Measurements from ENCODE around the gene POU4F3. TPM values are rescaled to one million over a fixed set of nuclear protein-coding genes. Genes with fewer than 3 reads are reported as not detected.

POU4F3 gene
- total RNA-seq, 1 experiment from 2014 or later = 0.15 TPM

DNA sequence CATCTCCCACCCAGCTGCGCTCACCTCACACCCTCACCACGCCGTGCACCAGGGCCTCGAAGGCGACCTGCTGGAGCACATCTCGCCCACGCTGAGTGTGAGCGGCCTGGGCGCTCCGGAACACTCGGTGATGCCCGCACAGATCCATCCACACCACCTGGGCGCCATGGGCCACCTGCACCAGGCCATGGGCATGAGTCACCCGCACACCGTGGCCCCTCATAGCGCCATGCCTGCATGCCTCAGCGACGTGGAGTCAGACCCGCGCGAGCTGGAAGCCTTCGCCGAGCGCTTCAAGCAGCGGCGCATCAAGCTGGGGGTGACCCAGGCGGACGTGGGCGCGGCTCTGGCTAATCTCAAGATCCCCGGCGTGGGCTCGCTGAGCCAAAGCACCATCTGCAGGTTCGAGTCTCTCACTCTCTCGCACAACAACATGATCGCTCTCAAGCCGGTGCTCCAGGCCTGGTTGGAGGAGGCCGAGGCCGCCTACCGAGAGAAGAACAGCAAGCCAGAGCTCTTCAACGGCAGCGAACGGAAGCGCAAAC lies 1.1 kb downstream of the POU4F3 start:
- TF ChIP-seq TCF7L2 (IDR thresholded peaks at IDR 0.05; ENCODE audit: borderline replicate concordance, extremely low read depth, insufficient read depth, insufficient read length) (no peak), SP1 (IDR thresholded peaks at IDR 0.05; ENCODE audit: low read depth) (no peak), JUND (IDR thresholded peaks at IDR 0.05) (no peak), YY1 (IDR thresholded peaks at IDR 0.05; ENCODE audit: extremely low read depth, insufficient replicate concordance, low read depth, low read length) (no peak)
- TF ChIP-seq, protein P1, sequence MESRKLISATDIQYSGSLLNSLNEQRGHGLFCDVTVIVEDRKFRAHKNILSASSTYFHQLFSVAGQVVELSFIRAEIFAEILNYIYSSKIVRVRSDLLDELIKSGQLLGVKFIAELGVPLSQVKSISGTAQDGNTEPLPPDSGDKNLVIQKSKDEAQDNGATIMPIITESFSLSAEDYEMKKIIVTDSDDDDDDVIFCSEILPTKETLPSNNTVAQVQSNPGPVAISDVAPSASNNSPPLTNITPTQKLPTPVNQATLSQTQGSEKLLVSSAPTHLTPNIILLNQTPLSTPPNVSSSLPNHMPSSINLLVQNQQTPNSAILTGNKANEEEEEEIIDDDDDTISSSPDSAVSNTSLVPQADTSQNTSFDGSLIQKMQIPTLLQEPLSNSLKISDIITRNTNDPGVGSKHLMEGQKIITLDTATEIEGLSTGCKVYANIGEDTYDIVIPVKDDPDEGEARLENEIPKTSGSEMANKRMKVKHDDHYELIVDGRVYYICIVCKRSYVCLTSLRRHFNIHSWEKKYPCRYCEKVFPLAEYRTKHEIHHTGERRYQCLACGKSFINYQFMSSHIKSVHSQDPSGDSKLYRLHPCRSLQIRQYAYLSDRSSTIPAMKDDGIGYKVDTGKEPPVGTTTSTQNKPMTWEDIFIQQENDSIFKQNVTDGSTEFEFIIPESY (IDR thresholded peaks at IDR 0.05; ENCODE audit: extremely low read depth, insufficient replicate concordance, low read length) = no peak
- TF ChIP-seq, protein P2, sequence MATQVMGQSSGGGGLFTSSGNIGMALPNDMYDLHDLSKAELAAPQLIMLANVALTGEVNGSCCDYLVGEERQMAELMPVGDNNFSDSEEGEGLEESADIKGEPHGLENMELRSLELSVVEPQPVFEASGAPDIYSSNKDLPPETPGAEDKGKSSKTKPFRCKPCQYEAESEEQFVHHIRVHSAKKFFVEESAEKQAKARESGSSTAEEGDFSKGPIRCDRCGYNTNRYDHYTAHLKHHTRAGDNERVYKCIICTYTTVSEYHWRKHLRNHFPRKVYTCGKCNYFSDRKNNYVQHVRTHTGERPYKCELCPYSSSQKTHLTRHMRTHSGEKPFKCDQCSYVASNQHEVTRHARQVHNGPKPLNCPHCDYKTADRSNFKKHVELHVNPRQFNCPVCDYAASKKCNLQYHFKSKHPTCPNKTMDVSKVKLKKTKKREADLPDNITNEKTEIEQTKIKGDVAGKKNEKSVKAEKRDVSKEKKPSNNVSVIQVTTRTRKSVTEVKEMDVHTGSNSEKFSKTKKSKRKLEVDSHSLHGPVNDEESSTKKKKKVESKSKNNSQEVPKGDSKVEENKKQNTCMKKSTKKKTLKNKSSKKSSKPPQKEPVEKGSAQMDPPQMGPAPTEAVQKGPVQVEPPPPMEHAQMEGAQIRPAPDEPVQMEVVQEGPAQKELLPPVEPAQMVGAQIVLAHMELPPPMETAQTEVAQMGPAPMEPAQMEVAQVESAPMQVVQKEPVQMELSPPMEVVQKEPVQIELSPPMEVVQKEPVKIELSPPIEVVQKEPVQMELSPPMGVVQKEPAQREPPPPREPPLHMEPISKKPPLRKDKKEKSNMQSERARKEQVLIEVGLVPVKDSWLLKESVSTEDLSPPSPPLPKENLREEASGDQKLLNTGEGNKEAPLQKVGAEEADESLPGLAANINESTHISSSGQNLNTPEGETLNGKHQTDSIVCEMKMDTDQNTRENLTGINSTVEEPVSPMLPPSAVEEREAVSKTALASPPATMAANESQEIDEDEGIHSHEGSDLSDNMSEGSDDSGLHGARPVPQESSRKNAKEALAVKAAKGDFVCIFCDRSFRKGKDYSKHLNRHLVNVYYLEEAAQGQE (IDR thresholded peaks at IDR 0.05; ENCODE audit: low read depth) = no peak
- ATAC-seq (no peak), DNase-seq (ENCODE audit: low read depth, low spot score) (no peak)
- intact Hi-C loops (cut with micrococcal nuclease) = no loop called here
- H3K4me1 ChIP-seq (ENCODE audit: control insufficient read depth in 1 of 2, insufficient read depth in 2 of 2, low read length in 2 of 2) = no peaks in the 10 kb centered on the region
- CTCF ChIA-PET = no interaction called here
- H2AFZ ChIP-seq (ENCODE audit: low read depth, low read length, poor library complexity, severe bottlenecking) = no peak overlapping the region
- H3K36me3 ChIP-seq (ENCODE audit: control insufficient read depth in 1 of 2, insufficient read depth in 2 of 2, low read length in 2 of 2) = no peaks in the 10 kb centered on the region
- H3K9me2 ChIP-seq (ENCODE audit: insufficient read depth) = no peaks in the 10 kb centered on the region
- H3K9me3 ChIP-seq (ENCODE audit: control insufficient read depth in 1 of 2, insufficient read depth in 1 of 2, low read depth in 1 of 2, low read length in 2 of 2) = no peaks in the 10 kb centered on the region
- H3K27ac ChIP-seq (ENCODE audit: low read depth, low read length) = no peak overlapping the region
- H3K9ac ChIP-seq (ENCODE audit: low read length) = no peak overlapping the region
- no peaks in the 10 kb centered on the region for H3K79me2 ChIP-seq (ENCODE audit: insufficient read depth, low read length)
- no peak overlapping the region for H3K4me3 ChIP-seq (replicated peaks in 1 of 2; ENCODE audit: low read depth in 1 of 2, low read length in 2 of 2)
- peaks cover 11% of the 10 kb centered on the region; the same call in 1 of the 2 replicates for H3K27me3 ChIP-seq (ENCODE audit: insufficient read depth, low read length)
- H3K4me2 ChIP-seq (ENCODE audit: low read length) = no peak overlapping the region
- RAD21 ChIA-PET (ENCODE audit: low non-redundant PET in 1 of 2, low total read pairs in 2 of 2, uncharacterized antibody in 2 of 2, unreplicated experiment in 2 of 2) = no interaction called here
- BruUV-seq (replicated peaks) = no TSS peak
- POLR2A ChIA-PET = no interaction called here
- H4K20me1 ChIP-seq (ENCODE audit: insufficient read depth) = no peaks in the 10 kb centered on the region
